ENCODE measurements around the gene LCN1.
A peak's percentile ranks its signal among the peaks of the same experiment; 100 is the strongest.

Gene LCN1

DNA sequence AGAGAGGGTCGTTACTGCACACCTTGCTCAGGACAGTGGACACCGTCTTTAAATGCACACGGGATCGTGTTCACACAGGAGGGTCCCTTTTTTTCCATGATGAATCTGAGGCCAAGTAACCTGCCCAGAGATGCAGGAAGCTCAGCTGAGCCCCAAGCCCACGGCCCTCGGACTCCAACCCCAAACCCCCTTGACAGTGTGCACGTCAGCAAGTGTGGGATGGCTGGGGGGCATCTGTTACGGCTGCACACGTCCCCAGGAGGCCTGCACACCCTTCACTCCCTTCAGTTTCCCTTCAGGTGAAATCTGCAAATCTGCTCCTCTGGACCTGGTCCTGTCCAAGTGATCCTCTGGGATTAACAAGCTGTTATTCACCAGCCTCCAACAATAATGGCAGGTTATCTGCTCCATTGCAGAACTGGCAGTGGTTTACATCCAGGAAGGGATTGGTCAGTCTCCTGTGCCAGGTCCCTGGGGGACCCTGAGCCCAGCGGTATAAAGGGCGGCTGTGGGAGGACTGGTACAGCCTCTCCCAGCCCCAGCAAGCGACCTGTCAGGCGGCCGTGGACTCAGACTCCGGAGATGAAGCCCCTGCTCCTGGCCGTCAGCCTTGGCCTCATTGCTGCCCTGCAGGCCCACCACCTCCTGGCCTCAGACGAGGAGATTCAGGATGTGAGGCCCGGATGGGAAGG is at the start of gene LCN1:
Gene LCN1, plus strand, starts transcription at position 525 of the 692 bp plus-strand sequence. Its CDS starts 58 bp downstream, at position 583.
- DNase-seq (ENCODE audit: low spot score), result no peak

DNA sequence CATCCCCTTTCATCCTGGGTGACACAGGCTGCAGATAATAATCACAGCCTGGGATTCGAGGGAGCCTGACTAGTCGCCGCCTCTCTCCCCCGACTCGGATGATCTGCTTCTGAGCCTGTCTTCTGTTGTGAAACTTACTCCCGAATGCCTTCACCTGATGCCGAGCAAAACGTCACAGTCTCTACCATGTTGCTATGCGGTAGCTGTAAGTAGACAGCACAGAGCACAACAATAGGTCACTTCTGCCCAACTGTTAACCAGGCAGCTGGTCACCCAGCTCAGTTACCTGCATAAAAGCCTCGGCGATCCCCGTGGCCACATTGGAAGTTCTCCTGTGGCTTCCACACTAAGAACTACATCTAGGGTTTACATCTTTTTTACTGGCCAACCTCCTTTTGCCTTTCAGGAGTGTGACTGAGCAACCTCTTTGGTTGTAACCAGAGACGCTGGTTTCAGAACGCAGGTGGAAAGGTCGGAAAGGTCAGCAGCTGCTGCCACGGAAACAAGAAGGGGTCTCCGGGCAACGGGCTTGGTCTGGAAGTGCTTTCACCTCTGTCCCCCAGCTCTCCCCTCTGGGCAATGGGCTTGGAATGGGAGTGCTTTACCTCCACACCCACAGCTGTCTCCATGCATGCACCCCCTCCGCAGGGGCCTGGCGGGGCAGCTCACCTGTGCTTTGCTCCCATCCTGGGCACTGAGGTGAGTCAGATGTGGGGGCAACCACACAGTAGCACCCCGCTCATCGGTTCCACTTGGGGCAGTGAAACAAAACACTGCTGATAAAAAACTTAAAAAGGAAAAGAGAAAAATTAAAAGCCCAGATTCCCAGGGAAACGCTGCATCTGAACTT is 49.2 kb upstream of the LCN1 start:
- no peak for DNase-seq (ENCODE audit: low spot score)

DNA sequence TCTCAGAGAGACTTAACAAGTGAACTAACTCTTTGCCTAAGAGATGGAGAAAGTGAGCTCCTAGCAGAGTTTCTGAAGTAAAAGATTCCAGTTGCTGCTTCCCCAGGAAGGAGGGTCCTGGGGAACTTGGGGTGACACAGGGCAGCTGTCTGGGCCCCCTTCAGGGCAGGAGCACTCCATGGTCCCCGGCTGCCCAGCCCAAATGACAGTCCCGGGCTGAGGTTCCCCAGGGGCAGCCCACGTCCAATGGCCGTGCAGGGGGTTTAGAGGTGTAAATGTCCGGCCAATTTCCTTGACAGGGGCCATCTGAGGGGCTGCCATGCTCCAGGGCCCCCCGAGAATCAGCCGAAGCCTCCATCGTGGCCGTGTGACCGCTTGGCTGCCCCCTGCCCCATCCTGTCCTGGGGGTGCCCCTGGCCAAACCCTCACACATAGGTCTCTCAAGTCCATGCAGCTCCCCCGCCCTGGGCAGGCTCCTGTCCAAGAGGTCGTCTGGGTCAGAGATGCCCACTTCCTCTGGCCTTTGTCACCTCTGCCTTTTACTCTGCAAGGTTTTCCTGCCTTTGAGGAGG is 47.2 kb upstream of the LCN1 start:
- DNase-seq (ENCODE audit: low spot score), result no peak

DNA sequence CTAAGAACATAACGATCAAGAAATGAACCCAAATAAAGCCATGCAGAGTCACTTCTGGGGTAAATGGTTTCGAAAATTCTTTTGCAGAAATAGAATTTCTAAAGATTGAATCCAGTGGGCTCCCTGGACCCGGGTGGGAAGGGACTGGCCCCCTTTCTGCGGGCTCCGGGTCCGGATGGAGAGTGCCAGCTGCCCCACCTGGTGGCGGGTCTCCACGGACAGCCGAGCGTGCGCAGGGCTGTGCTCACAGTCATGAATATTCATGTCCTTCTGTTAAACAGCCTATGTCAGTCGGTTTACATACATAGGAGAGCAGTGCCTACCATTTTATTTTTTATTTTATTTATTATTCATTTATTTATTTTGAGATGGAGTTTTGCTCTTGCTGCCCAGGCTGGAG is 46.3 kb upstream of the LCN1 start:
- DNase-seq (ENCODE audit: low spot score), result no peak

DNA sequence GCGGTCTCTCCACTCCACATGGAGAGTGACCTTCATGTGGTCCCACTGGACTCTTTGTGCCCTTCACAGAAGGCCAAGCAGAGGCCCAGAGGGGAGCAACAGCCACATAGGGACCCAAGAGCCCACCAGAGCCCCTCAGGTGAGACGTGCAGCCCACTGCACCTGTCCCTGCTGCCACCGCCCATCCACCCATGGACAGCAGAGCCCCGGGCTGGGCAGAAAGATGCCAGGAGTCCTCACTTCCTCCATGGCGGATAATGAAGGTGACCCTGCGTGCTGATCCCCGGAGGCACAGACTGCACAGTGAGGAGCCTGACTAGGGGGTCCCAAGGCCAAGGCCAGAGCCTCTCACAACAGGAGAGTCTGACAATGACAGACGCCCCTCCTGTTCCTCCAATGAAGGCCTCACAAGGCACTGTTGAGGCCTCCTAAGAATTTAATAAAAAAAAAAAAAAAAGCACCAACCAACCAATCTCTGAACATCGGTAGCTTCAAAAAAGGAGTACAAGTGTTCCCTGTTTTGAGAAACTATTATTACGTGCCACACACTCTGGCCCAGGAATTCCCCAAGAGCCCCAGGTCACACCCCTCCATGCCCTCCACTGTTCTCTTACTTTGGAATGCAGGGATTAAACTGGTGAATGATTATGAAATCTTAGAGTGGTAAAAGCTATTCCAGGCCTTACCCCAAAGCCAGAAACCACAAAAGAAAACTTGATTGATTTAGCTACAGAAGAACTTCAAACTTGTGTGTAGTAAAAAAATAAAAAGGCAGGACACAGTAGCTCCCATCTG is 44.5 kb upstream of the LCN1 start:
- DNase-seq (ENCODE audit: low spot score), result peak; percentile 55

DNA sequence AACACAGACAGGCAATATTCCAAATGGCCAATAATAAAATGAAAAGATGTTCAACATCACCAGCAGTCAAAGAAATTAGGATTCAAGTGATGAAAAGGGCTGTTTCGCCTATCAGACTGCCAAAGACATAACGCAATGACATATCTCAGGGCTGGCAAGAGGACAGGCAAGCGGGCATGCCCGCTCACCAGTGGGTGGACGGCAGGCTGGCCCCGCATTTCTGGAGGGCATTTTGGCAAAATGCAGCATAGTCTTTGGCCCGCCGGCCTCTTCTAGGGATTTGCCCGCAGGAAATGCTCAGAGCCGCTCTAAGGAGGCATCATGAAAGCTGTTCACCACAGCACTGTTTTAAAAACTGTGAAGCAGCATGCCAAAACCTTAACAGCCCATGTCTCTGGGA is 43.0 kb upstream of the LCN1 start:
- no peak for DNase-seq (ENCODE audit: low spot score)

DNA sequence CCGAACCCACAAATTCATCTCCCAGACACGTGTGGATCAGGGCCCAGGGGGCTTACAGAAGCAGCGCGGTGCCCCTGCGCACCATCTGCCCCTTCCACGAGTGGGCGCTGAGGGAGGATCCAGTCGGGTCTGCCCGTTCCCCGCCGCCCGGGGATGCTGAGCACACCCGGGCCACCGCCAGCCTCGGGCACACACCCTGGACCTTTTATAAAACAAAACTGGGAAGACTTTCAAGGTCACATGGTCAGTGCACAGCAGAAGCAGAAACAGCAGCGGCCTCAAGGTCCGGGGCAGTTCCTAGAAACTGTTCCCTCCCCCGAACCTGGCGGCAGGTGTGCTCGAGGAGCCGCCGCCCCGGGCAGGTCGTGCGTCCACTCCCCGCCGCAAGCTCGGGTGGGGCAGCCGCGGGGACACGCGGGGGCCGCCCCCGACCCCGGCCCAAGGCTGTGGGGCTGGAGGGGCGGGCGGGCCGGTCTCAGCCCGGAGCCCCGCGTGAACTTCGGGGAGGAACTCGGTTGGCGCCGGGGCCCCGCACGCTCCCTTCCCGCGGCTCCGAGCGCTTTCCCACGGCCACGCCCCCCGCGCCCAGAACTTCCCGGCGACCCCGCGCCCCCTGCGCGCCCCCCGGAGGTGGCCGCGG is 42.3 kb upstream of the LCN1 start:
- peak; percentile 40 for DNase-seq (ENCODE audit: low spot score)

DNA sequence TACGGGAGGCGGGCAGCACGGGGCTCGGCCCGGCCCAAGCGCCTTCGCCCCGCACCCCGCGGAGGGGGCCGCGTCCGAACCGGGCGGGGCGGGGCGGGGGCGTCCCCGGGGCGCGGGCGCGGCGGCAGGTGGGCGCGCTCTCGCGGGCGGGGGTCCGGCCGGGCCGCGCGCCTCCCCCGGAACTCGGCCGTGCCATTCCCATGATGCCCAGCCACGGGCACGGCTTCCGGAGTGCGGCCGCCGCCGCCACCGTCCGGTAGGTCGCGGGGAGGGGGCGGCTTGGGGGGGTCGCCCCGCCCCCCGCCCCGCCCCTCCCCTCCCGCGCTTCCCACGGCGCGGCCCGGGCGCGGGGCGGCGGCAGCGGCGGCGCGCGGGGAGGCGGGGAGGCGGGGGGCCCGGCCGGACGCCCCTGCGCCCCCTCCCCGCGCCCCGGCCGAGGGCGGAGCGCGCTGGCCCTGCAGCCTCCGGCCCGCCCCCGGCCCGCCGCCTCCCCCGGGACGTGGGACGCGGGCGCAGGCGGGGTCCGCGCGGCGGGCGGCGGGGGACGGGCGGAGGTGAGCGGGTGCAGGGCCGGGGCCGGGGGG is 41.7 kb upstream of the LCN1 start, which contains the start of gene PPP1R26:
Gene PPP1R26, plus strand, starts transcription at position 314 of the 584 bp plus-strand sequence. CDS start 4,729 bp downstream, outside the sequence.
- no peak for DNase-seq (ENCODE audit: low spot score)

DNA sequence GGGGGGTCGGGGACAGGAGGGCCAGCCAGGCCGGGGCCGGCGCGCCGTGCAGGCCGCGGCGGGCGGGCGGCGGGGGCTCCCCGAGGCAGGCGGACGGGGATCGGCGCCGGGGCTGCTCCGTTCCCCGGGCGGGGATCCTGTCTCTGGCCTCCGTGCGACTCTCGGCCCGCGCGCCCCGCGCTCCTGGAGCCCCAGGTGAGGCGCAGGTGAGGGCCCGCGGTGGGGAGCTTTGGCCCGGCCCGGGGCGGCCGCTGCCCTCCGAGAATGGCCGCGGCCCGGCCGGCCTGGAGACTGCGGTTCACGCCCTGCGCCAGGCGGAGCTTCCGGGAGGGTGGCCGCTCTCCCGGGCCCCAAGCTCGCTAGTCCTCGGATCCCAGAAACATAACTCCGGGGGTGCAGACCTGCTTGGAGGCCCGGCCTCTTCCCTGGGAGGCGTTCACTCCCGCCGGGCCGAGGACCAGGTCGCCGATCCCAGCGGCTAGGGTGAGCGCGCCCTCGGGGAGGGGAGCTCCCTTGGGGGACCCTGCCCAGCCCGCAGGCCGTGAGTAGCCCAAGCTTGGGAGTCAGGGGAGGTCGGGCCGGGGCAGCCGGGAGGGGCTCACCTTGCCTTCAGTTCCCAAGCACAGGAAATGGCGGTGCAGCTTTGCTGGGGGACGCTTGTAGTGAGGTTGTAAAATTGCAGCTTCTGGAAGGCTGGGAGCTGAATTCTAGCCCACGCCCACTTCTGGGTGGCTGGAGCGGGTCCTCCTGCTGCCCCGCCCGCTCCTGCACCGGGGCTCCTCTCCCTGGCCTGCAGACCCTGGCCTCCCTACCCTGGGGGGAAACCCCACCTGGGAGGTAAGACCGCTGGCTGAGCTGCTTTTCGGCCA is 40.9 kb upstream of the LCN1 start:
- DNase-seq (ENCODE audit: low spot score), result peak; percentile 69

DNA sequence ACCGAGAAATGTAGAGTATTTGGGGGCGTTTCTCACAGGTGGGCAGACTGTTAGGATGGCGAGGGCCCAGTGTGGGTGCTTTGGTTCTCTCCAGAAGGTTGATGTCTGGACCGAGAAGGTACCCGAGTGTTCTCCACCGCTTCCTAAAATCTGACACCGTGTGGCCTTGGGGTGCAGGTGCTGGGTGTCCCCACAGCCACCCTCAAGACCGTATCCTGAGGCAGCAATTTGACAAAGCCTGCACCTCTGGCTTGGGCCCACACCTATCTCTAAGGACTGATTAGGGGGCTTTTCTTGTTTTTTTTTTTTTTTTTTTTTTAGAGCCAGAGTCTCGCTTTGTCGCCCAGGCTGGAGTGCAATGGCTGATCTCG is 40.3 kb upstream of the LCN1 start:
- DNase-seq (ENCODE audit: low spot score), result no peak

DNA sequence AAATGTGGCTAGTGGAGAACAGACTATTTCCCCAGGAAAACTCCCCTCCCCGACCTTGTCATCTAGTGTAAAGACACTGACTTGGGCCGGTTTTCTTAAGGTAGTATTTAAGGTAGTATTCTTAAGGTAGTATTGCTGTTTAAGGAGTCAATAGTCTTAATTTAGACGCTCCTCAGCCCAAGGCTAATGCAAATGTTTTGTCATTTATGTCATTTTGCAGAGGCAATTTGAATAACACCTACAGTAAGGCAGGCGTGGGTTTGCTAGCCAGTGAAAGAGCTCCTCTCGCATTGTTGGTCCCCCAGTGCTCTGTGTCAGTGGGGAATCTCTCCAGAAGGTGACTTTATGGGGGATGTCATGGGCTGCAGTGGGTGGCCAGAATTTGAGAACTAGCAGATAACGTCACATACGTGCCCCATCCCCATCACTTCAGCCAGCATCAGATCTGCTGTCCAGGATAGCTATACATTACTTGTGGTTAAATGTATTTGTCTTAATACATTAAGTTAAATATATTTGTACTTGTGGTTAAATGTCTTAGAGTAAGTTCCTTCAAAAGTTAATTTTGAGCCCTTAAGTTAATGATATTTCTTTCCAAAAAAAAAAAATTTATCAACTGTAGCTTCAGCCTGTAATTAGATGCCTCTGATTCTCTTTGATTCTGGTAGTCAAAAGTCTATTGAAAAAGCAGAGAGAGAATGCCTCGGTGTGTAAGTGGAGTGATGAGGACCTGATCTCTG is 39.1 kb upstream of the LCN1 start:
- no peak for DNase-seq (ENCODE audit: low spot score)

DNA sequence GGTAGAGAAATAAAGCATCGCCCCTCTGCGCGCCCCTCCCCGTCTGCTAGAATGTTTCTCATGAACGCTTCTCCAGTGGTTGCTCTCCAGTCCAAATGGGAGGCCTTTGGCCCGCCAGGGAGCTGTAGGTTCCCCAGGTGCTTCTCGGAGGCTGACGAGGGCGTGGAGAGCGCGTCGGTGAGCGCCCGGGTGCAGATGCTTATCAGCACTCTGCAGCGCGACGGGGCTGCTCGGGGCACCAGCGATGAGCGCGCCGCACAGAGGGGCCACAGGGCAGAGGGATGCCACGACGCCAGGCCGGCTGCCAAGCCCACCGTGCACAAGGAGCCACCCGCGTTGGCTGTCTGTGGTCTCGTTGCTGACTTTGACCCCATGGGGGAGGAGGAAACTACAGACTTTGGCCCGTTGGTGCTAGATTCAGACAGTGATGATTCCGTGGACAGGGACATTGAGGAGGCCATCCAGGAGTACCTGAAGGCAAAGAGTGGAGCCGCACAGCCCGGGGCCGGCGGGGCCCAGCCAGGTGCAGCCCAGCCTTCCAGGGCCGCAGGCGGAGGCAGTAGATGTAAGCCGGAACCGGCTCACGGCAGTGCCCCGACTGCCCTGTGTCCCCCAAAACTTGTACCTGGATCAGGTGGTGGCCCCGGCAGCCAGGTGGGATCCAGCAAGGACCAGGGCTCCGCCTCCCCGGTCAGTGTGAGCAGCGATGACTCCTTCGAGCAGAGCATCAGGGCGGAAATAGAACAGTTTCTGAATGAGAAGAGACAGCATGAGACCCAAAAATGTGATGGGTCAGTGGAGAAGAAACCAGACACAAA is 36.6 kb upstream of the LCN1 start:
- DNase-seq (ENCODE audit: low spot score), result no peak

DNA sequence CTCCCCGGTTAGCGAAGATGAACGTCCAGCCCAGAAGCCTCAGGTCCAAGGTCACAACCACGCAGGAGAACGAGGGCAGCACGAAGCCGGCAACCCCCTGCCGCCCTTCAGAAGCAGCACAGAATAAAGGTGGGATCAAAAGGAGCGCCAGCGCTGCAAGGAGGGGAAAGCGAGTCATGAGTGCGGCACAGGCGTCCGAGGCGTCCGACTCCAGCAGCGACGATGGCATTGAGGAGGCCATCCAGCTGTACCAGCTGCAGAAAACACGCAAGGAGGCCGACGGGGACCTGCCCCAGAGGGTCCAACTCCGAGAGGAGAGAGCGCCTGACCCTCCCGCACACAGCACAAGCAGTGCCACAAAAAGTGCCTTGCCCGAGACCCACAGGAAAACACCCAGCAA is 35.9 kb upstream of the LCN1 start:
- DNase-seq (ENCODE audit: low spot score), result no peak

DNA sequence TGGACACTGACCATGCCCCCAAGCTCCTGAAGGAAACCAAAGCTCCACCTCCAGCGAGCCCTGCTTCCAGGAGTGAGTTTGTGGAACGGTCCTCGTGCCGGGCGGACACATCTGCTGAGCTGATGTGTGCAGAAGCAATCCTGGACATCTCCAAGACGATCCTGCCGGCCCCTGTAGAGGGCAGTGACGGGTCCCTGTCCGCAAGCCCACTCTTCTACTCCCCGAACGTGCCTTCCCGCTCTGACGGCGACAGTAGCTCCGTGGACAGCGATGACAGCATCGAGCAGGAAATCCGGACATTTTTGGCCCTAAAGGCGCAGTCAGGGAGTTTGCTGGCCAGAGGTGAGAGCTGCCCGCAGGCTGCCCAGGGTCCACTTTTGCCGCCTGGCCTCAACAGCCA is 35.4 kb upstream of the LCN1 start:
- no peak for DNase-seq (ENCODE audit: low spot score)

DNA sequence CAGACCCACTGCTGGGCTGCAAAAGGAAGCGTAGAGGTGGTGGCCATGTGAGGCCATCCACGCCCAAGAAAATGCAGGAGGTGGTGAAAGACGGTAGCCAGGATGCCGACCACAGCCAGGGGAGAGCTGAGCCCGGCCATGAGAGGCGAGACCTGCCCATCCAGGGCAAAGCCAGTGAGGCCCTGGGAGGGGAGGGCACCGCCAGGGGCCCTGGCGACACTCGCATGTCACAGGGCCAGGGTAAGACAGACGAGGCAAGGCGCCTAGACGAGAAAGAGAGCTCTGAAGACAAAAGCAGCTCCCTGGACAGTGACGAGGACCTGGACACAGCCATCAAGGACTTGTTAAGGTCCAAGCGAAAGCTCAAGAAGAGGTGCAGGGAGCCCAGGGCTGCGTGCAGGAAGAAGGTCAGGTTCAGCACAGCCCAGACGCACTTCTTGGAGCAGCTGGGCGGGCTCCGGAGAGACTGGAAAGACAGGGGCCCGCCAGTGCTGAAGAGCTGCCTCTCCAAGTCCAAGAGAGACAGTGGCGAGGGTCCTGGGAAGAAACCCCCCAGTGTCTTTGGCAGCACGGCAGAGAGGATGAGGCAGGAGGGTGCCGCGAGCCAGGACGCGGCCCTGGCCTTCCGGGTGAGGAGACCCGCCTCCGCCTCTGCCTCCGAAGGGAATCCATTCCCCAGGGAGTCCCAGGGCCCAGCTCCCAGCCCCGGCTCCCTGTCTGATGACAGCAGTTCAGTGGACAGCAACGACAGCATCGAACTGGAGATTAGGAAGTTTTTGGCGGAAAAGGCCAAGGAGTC is 34.8 kb upstream of the LCN1 start:
- DNase-seq (ENCODE audit: low spot score), result no peak

DNA sequence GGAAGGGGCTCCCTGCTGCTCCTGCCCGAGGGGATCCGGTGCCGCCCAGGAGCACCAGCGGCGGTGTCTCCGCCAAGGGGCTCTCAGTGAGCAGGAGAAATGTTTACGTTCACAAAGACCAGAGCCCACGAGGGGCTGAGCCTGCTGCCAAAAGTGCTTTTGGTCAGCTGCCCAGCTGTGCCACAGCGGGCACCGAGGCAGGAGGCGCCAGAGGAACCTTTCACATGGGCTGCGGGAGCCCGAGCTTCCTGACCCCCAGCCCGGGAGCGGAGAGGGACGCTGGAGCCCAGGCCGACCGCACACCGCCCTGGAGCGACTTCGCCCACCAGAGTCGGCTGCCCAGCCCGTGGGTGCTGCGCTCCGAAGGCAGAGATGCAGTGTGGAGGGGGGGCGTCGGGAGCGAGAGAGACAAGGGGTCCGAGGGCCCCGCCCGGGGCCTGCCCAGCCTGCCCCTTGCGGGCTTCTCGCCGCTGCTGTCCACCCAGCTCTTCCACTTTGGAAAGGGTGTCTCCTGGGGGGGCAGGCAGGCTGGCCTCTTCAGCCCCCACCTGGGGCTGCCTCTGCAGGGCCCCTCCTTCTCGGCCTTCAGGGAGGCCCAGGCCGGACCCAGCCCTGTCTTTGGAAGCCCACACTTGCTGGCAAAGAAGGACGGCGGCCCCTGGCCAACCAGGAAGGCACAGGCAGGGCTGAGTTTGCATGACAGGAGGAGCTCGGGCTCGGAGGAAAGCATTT is 33.8 kb upstream of the LCN1 start:
- no peak for DNase-seq (ENCODE audit: low spot score)

DNA sequence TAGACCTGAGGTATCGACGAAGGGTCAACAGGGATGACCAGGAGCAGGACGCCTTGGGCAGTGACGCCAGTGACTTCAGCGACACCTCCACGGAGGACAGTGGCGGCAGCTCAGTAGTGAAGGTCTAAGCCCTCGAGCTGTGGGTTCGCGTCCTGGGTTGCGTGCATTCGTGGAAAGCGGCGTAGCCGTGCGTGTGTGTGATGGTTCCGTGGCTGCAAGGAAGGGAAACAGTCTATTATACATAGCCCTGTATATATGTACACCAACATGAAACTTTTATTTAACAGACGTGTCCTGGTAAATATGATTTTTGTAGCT is 33.3 kb upstream of the LCN1 start:
- no peak for DNase-seq (ENCODE audit: low spot score)
